ENCODE measurements around the gene FAM9B.

Gene FAM9B

GRCh38 chrX:9003041-9003440 is 30.9 kb downstream of the FAM9B start:
- Histone ChIP-seq H3K36me3 (replicated peaks; ENCODE audit: insufficient read depth, low read length) (no peaks in the 10 kb centered on the region), H2AFZ (ENCODE audit: low read length) (no peak overlapping the region), H4K20me1 (ENCODE audit: insufficient read depth, low read length) (no peaks in the 10 kb centered on the region), H3K4me2 (ENCODE audit: low read depth, low read length) (no peak overlapping the region), H3K27me3 (replicated peaks; ENCODE audit: insufficient read depth, low read length) (no peaks in the 10 kb centered on the region), H3K79me2 (ENCODE audit: low read length) (no peaks in the 10 kb centered on the region), H3K4me3 (ENCODE audit: low read length) (no peak overlapping the region), H3K4me1 (ENCODE audit: low read length) (no peaks in the 10 kb centered on the region), H3K9me2 (replicated peaks; ENCODE audit: insufficient read depth, low read length) (no peaks in the 10 kb centered on the region), H3K27ac (ENCODE audit: low read length) (no peak overlapping the region), H3K9ac (ENCODE audit: low read length) (no peak overlapping the region), H3F3A (ENCODE audit: insufficient read depth, low read length) (no peaks in the 10 kb centered on the region), H3K9me3 (replicated peaks; ENCODE audit: insufficient read depth, low read length) (no peaks in the 10 kb centered on the region)
- no peak for DNase-seq
- TF ChIP-seq EZH2phosphoT487 (IDR thresholded peaks at IDR 0.05; ENCODE audit: low read length) (no peak), CTCF (IDR thresholded peaks at IDR 0.05; ENCODE audit: low read length) (no peak), EZH2 (optimal IDR thresholded peaks at IDR 0.05; ENCODE audit: low read depth, low read length) (no peak)

GRCh38 chrX:8988446-8988845 is 45.5 kb downstream of the FAM9B start:
- Histone ChIP-seq H3K36me3 (replicated peaks; ENCODE audit: insufficient read depth, low read length) (no peaks in the 10 kb centered on the region), H3K4me2 (ENCODE audit: low read depth, low read length) (no peak overlapping the region), H3K9me3 (replicated peaks; ENCODE audit: insufficient read depth, low read length) (no peaks in the 10 kb centered on the region), H4K20me1 (ENCODE audit: insufficient read depth, low read length) (no peaks in the 10 kb centered on the region), H3K27me3 (replicated peaks; ENCODE audit: insufficient read depth, low read length) (no peaks in the 10 kb centered on the region), H3F3A (ENCODE audit: insufficient read depth, low read length) (no peaks in the 10 kb centered on the region), H2AFZ (ENCODE audit: low read length) (no peak overlapping the region), H3K9me2 (replicated peaks; ENCODE audit: insufficient read depth, low read length) (no peaks in the 10 kb centered on the region), H3K27ac (ENCODE audit: low read length) (peak overlapping the region; percentile 75; the same call in 1 of the 2 replicates), H3K9ac (ENCODE audit: low read length) (no peak overlapping the region), H3K4me1 (ENCODE audit: low read length) (peaks cover 13% of the 10 kb centered on the region), H3K79me2 (ENCODE audit: low read length) (no peaks in the 10 kb centered on the region), H3K4me3 (ENCODE audit: low read length) (no peak overlapping the region)
- TF ChIP-seq EZH2phosphoT487 (IDR thresholded peaks at IDR 0.05; ENCODE audit: low read length): no peak
- no peak for TF ChIP-seq CTCF (IDR thresholded peaks at IDR 0.05; ENCODE audit: low read length)
- no peak for TF ChIP-seq EZH2 (optimal IDR thresholded peaks at IDR 0.05; ENCODE audit: low read depth, low read length)
- DNase-seq: no peak

GRCh38 chrX:8987672-8988250 is 46.2 kb downstream of the FAM9B start:
- no peaks in the 10 kb centered on the region for H3K27me3 ChIP-seq (replicated peaks; ENCODE audit: insufficient read depth, low read length)
- no peak overlapping the region for H3K4me3 ChIP-seq (ENCODE audit: low read length)
- DNase-seq: peak; percentile 86
- H3K9me3 ChIP-seq (replicated peaks; ENCODE audit: insufficient read depth, low read length): no peaks in the 10 kb centered on the region
- no peak overlapping the region for H3K4me2 ChIP-seq (ENCODE audit: low read depth, low read length)
- no peaks in the 10 kb centered on the region for H4K20me1 ChIP-seq (ENCODE audit: insufficient read depth, low read length)
- peak overlapping the region; percentile 51; the same call in 1 of the 2 replicates for H2AFZ ChIP-seq (ENCODE audit: low read length)
- no peak for TF ChIP-seq EZH2phosphoT487 (IDR thresholded peaks at IDR 0.05; ENCODE audit: low read length)
- no peak for TF ChIP-seq EZH2 (optimal IDR thresholded peaks at IDR 0.05; ENCODE audit: low read depth, low read length)
- TF ChIP-seq CTCF (IDR thresholded peaks at IDR 0.05; ENCODE audit: low read length): peak; percentile 21
- H3K79me2 ChIP-seq (ENCODE audit: low read length): no peaks in the 10 kb centered on the region
- H3F3A ChIP-seq (ENCODE audit: insufficient read depth, low read length): no peaks in the 10 kb centered on the region
- H3K27ac ChIP-seq (ENCODE audit: low read length): peak overlapping the region; percentile 75; the same call in 1 of the 2 replicates
- no peak overlapping the region for H3K9ac ChIP-seq (ENCODE audit: low read length)
- H3K36me3 ChIP-seq (replicated peaks; ENCODE audit: insufficient read depth, low read length): no peaks in the 10 kb centered on the region
- H3K4me1 ChIP-seq (ENCODE audit: low read length): peaks cover 13% of the 10 kb centered on the region
- no peaks in the 10 kb centered on the region for H3K9me2 ChIP-seq (replicated peaks; ENCODE audit: insufficient read depth, low read length)
